ENCODE measurements around the gene ANKMY1.

ANKMY1 gene

GRCh38 chr2:240556553-240557100 is 1.2 kb downstream of the ANKMY1 start:
- Histone ChIP-seq H3K4me2 (ENCODE audit: low read depth, low read length, poor library complexity, severe bottlenecking) (peak overlapping the region; percentile 34), H4K20me1 (ENCODE audit: insufficient read depth, low read length, poor library complexity, severe bottlenecking) (peaks cover 25% of the 10 kb centered on the region), H2AFZ (ENCODE audit: low read length) (no peak overlapping the region), H3K36me3 (ENCODE audit: insufficient read depth, low read length) (peaks cover 8% of the 10 kb centered on the region; the same call in 1 of the 2 replicates), H3K4me3 (ENCODE audit: low read length, poor library complexity, severe bottlenecking) (no peak overlapping the region), H3K9me3 (ENCODE audit: insufficient read depth, low read depth, low read length) (no peaks in the 10 kb centered on the region), H3K4me1 (ENCODE audit: insufficient read depth, low read length, poor library complexity, severe bottlenecking) (peaks cover 15% of the 10 kb centered on the region), H3F3A (ENCODE audit: low read depth) (no peaks in the 10 kb centered on the region), H3K27me3 (ENCODE audit: insufficient read depth, low read length, poor library complexity, severe bottlenecking) (no peaks in the 10 kb centered on the region), H3K9me2 (replicated peaks; ENCODE audit: low read depth, low read length) (no peaks in the 10 kb centered on the region), H3K9ac (ENCODE audit: low read depth, low read length, poor library complexity, severe bottlenecking) (no peak overlapping the region), H3K79me2 (ENCODE audit: insufficient read depth, low read length) (peaks cover 59% of the 10 kb centered on the region)
- peak; percentile 76 for TF ChIP-seq CTCF (conservative IDR thresholded peaks at IDR 0.05; ENCODE audit: low read length)
- no peak for TF ChIP-seq EZH2phosphoT487 (IDR thresholded peaks at IDR 0.05; ENCODE audit: borderline replicate concordance)

- Histone ChIP-seq H3K9ac (ENCODE audit: low read depth, low read length, poor library complexity, severe bottlenecking) (no peak overlapping the region), H3K9me2 (replicated peaks; ENCODE audit: low read depth, low read length) (no peaks in the 10 kb centered on the region), H3K9me3 (ENCODE audit: insufficient read depth, low read depth, low read length) (peaks cover 5% of the 10 kb centered on the region; the same call in 1 of the 2 replicates), H3K4me2 (ENCODE audit: low read depth, low read length, poor library complexity, severe bottlenecking) (peak overlapping the region; percentile 34), H3K79me2 (ENCODE audit: insufficient read depth, low read length) (peaks cover 54% of the 10 kb centered on the region), H3K36me3 (ENCODE audit: insufficient read depth, low read length) (peaks cover 18% of the 10 kb centered on the region), H3K27me3 (ENCODE audit: insufficient read depth, low read length, poor library complexity, severe bottlenecking) (no peaks in the 10 kb centered on the region), H4K20me1 (ENCODE audit: insufficient read depth, low read length, poor library complexity, severe bottlenecking) (peaks cover 25% of the 10 kb centered on the region), H3K4me1 (ENCODE audit: insufficient read depth, low read length, poor library complexity, severe bottlenecking) (peaks cover 12% of the 10 kb centered on the region), H3F3A (ENCODE audit: low read depth) (no peaks in the 10 kb centered on the region), H3K4me3 (ENCODE audit: low read length, poor library complexity, severe bottlenecking) (no peak overlapping the region), H2AFZ (ENCODE audit: low read length) (no peak overlapping the region)
- no peak for TF ChIP-seq EZH2phosphoT487 (IDR thresholded peaks at IDR 0.05; ENCODE audit: borderline replicate concordance)
- TF ChIP-seq CTCF (conservative IDR thresholded peaks at IDR 0.05; ENCODE audit: low read length), result no peak
Observed at GRCh38 chr2:240555541-240556250, 2.1 kb downstream of the ANKMY1 start.

- Histone ChIP-seq H3K9me3 (ENCODE audit: insufficient read depth, low read depth, low read length) (peaks cover 7% of the 10 kb centered on the region; the same call in 1 of the 2 replicates), H3K4me1 (ENCODE audit: insufficient read depth, low read length, poor library complexity, severe bottlenecking) (peaks cover 11% of the 10 kb centered on the region), H3K9me2 (replicated peaks; ENCODE audit: low read depth, low read length) (no peaks in the 10 kb centered on the region), H4K20me1 (ENCODE audit: insufficient read depth, low read length, poor library complexity, severe bottlenecking) (peaks cover 24% of the 10 kb centered on the region), H2AFZ (ENCODE audit: low read length) (no peak overlapping the region), H3K36me3 (ENCODE audit: insufficient read depth, low read length) (peaks cover 20% of the 10 kb centered on the region), H3K79me2 (ENCODE audit: insufficient read depth, low read length) (peaks cover 51% of the 10 kb centered on the region), H3K4me2 (ENCODE audit: low read depth, low read length, poor library complexity, severe bottlenecking) (no peak overlapping the region), H3F3A (ENCODE audit: low read depth) (no peaks in the 10 kb centered on the region), H3K4me3 (ENCODE audit: low read length, poor library complexity, severe bottlenecking) (no peak overlapping the region), H3K27me3 (ENCODE audit: insufficient read depth, low read length, poor library complexity, severe bottlenecking) (no peaks in the 10 kb centered on the region), H3K9ac (ENCODE audit: low read depth, low read length, poor library complexity, severe bottlenecking) (no peak overlapping the region)
- no peak for TF ChIP-seq EZH2phosphoT487 (IDR thresholded peaks at IDR 0.05; ENCODE audit: borderline replicate concordance)
- TF ChIP-seq CTCF (conservative IDR thresholded peaks at IDR 0.05; ENCODE audit: low read length), result no peak
Observed at GRCh38 chr2:240554767-240555493, 2.9 kb downstream of the ANKMY1 start.
